Measurements from ENCODE around the gene PINLYP. TPM values are rescaled to one million over a fixed set of nuclear protein-coding genes. Genes with fewer than 3 reads are reported as not detected.

The PINLYP gene
- total RNA-seq, 1 donor from 2014 or later = 12.6 TPM

GRCh38 chr19:43594710-43595604 is 19.4 kb downstream of the PINLYP start:
- DNase-seq (ENCODE audit: low spot score in 2 of 2, unreplicated experiment in 2 of 2) = peak; percentile 44 to 72
- TF ChIP-seq, protein P1, sequence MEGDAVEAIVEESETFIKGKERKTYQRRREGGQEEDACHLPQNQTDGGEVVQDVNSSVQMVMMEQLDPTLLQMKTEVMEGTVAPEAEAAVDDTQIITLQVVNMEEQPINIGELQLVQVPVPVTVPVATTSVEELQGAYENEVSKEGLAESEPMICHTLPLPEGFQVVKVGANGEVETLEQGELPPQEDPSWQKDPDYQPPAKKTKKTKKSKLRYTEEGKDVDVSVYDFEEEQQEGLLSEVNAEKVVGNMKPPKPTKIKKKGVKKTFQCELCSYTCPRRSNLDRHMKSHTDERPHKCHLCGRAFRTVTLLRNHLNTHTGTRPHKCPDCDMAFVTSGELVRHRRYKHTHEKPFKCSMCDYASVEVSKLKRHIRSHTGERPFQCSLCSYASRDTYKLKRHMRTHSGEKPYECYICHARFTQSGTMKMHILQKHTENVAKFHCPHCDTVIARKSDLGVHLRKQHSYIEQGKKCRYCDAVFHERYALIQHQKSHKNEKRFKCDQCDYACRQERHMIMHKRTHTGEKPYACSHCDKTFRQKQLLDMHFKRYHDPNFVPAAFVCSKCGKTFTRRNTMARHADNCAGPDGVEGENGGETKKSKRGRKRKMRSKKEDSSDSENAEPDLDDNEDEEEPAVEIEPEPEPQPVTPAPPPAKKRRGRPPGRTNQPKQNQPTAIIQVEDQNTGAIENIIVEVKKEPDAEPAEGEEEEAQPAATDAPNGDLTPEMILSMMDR (IDR thresholded peaks at IDR 0.05; ENCODE audit: unreplicated experiment) = peak; percentile 78
- H3K9me3 Mint-ChIP-seq = no peaks in the 10 kb centered on the region
- H3K27me3 Mint-ChIP-seq (ENCODE audit: low read depth) = no peaks in the 10 kb centered on the region
- peaks cover 29% of the 10 kb centered on the region for H3K4me1 Mint-ChIP-seq
- peak overlapping the region; percentile 98 for H3K4me3 Mint-ChIP-seq
- peak overlapping the region; percentile 100 for H3K27ac Mint-ChIP-seq
- peaks cover 15% of the 10 kb centered on the region for H3K36me3 Mint-ChIP-seq

DNA sequence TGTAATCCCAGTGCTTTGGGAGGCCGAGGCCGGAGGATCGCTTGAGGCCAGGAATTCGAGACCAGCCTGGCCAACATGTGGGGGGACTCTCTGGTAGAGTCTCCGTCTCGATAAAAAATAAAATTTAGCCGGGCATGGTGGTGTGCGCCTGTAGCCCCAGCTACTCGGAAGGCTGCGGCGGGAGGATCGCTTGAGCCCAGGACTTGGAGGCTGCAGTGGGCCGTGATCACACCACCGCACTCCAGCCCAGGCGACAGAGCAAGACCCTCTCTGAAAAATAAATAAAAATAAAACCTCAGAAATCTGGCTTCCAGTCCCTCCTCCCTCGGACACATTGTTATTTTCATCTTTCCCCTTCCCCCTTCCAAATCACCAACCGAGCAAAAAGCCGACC is 20.0 kb downstream of the PINLYP start:
- TF ChIP-seq, protein P1 (IDR thresholded peaks at IDR 0.05; ENCODE audit: unreplicated experiment) = no peak
- DNase-seq (ENCODE audit: low spot score in 2 of 2, unreplicated experiment in 2 of 2) = peak in 1 of 2 experiments; percentile 53
- Mint-ChIP-seq H3K4me3 (peak overlapping the region; percentile 98), H3K36me3 (peaks cover 11% of the 10 kb centered on the region), H3K27ac (peak overlapping the region; percentile 100), H3K9me3 (no peaks in the 10 kb centered on the region), H3K4me1 (peaks cover 29% of the 10 kb centered on the region), H3K27me3 (ENCODE audit: low read depth) (no peaks in the 10 kb centered on the region)

- Mint-ChIP-seq H3K4me3 (peak within 1 kb of the TSS; percentile 98), H3K27me3 (ENCODE audit: low read depth) (no peaks in the 10 kb centered on the region), H3K27ac (peak within 1 kb of the TSS; percentile 100), H3K36me3 (peaks cover 7% of the 10 kb centered on the region), H3K9me3 (no peaks in the 10 kb centered on the region), H3K4me1 (peaks cover 29% of the 10 kb centered on the region)
- peak; percentile 100 for DNase-seq (ENCODE audit: low spot score in 2 of 2, unreplicated experiment in 2 of 2)
- TF ChIP-seq, protein P1 (IDR thresholded peaks at IDR 0.05; ENCODE audit: unreplicated experiment) = no peak
Measured at GRCh38 chr19:43595999-43596841, 20.6 kb downstream of the PINLYP start, which contains the start of the genes IRGQ and ZNF576. Gene IRGQ (minus strand): TSS chr19:43596134. CDS start chr19:43595338, 796 bp downstream. Gene ZNF576 (plus strand): TSS chr19:43596595. CDS start chr19:43597109, 514 bp downstream.

GRCh38 chr19:43596842-43597461 is 21.4 kb downstream of the PINLYP start:
- H3K4me1 Mint-ChIP-seq = peaks cover 29% of the 10 kb centered on the region
- DNase-seq (ENCODE audit: low spot score in 2 of 2, unreplicated experiment in 2 of 2) = no peak
- H3K27ac Mint-ChIP-seq = peak overlapping the region; percentile 100
- H3K9me3 Mint-ChIP-seq = no peaks in the 10 kb centered on the region
- H3K4me3 Mint-ChIP-seq = peak overlapping the region; percentile 98
- peaks cover 8% of the 10 kb centered on the region for H3K36me3 Mint-ChIP-seq
- H3K27me3 Mint-ChIP-seq (ENCODE audit: low read depth) = no peaks in the 10 kb centered on the region
- TF ChIP-seq, protein P1 (IDR thresholded peaks at IDR 0.05; ENCODE audit: unreplicated experiment) = no peak

- Mint-ChIP-seq H3K36me3 (peaks cover 5% of the 10 kb centered on the region), H3K4me1 (peaks cover 29% of the 10 kb centered on the region), H3K4me3 (peak overlapping the region; percentile 98), H3K9me3 (no peaks in the 10 kb centered on the region), H3K27me3 (ENCODE audit: low read depth) (no peaks in the 10 kb centered on the region), H3K27ac (peak overlapping the region; percentile 100)
- TF ChIP-seq, protein P1 (IDR thresholded peaks at IDR 0.05; ENCODE audit: unreplicated experiment) = no peak
- no peak for DNase-seq (ENCODE audit: low spot score in 2 of 2, unreplicated experiment in 2 of 2)
Measured at GRCh38 chr19:43597876-43598275, 22.3 kb downstream of the PINLYP start.

Data from mesothelial cell of epicardium (in vitro differentiated cells).